Thoracic aorta (tissue), 2 donors: ENCODE results near the gene RNF125. TPM values are rescaled to one million over a fixed set of nuclear protein-coding genes. Genes with fewer than 3 reads are reported as not detected.
A peak's percentile ranks its signal among the peaks of the same experiment; 100 is the strongest.

ENCODE experiments used
- ATAC-seq: fragments of 150-250 bp; one replicate; pipeline ENCODE4 v1.8.0; 2017; ENCODE audit warnings: low read depth; ENCODE audit not compliant: insufficient number of reproducible peaks, low FRiP score
- DNase-seq: peaks from one replicate; pipeline ENCODE4 v3.0.0-alpha.2; 2020; ENCODE audit warnings: low spot score
- H3K27ac ChIP-seq, 2 donors: fragments of 200-600 bp; sonication (generic); 1 replicate in 1 of 2; 2 replicates in 1 of 2; pipeline ENCODE4 v1.5.1; 2016; ENCODE audit warnings: mild to moderate bottlenecking in 2 of 2, moderate library complexity in 2 of 2
- H3K27me3 ChIP-seq: fragments of 200-600 bp; sonication (generic); replicated peaks from 2 replicates; pipeline ENCODE4 v1.6.0; 2016; ENCODE audit warnings: mild to moderate bottlenecking; ENCODE audit not compliant: insufficient read depth
- H3K36me3 ChIP-seq: fragments of 200-600 bp; sonication (generic); one replicate; pipeline ENCODE4 v1.5.1; 2016
- H3K4me1 ChIP-seq, 2 donors: fragments of 200-600 bp; sonication (generic); 1 replicate in 1 of 2; 2 replicates in 1 of 2; pipeline versions ENCODE4 v1.5.1 to v1.6.0; 2016; ENCODE audit warnings: low read depth in 2 of 2, mild to moderate bottlenecking in 1 of 2; ENCODE audit not compliant: control insufficient read depth in 1 of 2
- H3K4me3 ChIP-seq: fragments of 200-600 bp; sonication (generic); 2 replicates; pipeline ENCODE4 v1.5.1; 2016; ENCODE audit warnings: mild to moderate bottlenecking
- H3K9me3 ChIP-seq: fragments of 200-600 bp; sonication (generic); 2 replicates; pipeline ENCODE4 v1.5.1; 2016
- CTCF ChIP-seq: fragments of 200-600 bp; sonication (generic); IDR thresholded peaks from one replicate; pipeline ENCODE4 v1.5.1; 2019; ENCODE audit warnings: antibody characterized with exemption
- total RNA-seq, 2 donors: library from RNA; depleted of rRNA; stranded (reverse); fragments of >200 nt; gene quantifications; one replicate each; pipeline versions ENCODE4 v1.1.0 to v1.2.3, GENCODE V29; 2016

The RNF125 gene
- total RNA-seq, 2 donors from 2014 or later: 2.2 to 4.6 TPM

- H3K4me3 ChIP-seq: no peak overlapping the region
- H3K36me3 ChIP-seq: no peaks in the 10 kb centered on the region
- no peak for TF ChIP-seq CTCF
- DNase-seq (no peak), ATAC-seq (no peak)
- no peaks in the 10 kb centered on the region for H3K9me3 ChIP-seq
- no peaks in the 10 kb centered on the region for H3K4me1 ChIP-seq
- H3K27me3 ChIP-seq: no peaks in the 10 kb centered on the region
- H3K27ac ChIP-seq: no peak overlapping the region
Measured at GRCh38 chr18:32040936-32041335, 22.3 kb downstream of the RNF125 start.

- ATAC-seq (no peak), DNase-seq (no peak)
- no peak for TF ChIP-seq CTCF
- no peaks in the 10 kb centered on the region for H3K4me1 ChIP-seq
- peak overlapping the region; percentile 25 for H3K4me3 ChIP-seq
- no peak overlapping the region for H3K27ac ChIP-seq
- no peaks in the 10 kb centered on the region for H3K27me3 ChIP-seq
- H3K9me3 ChIP-seq: no peaks in the 10 kb centered on the region
- no peaks in the 10 kb centered on the region for H3K36me3 ChIP-seq
Measured at GRCh38 chr18:32042337-32042736, 23.7 kb downstream of the RNF125 start.

GRCh38 chr18:32048507-32049091 lies 30.0 kb downstream of the RNF125 start:
- peak overlapping the region in 1 of 2 donors; percentile 19 for H3K27ac ChIP-seq
- H3K4me1 ChIP-seq: peaks cover 0 to 8% of the 10 kb centered on the region in 2 donors
- no peaks in the 10 kb centered on the region for H3K36me3 ChIP-seq
- DNase-seq: no peak
- no peaks in the 10 kb centered on the region for H3K9me3 ChIP-seq
- no peak for TF ChIP-seq CTCF
- peak overlapping the region; percentile 3 for H3K4me3 ChIP-seq
- peak; percentile 43 for ATAC-seq
- H3K27me3 ChIP-seq: no peaks in the 10 kb centered on the region

GRCh38 chr18:32049393-32050171 lies 31.0 kb downstream of the RNF125 start:
- Histone ChIP-seq H3K4me3 (peak overlapping the region; percentile 3), H3K27ac (peak overlapping the region in 1 of 2 donors; percentile 19), H3K9me3 (no peaks in the 10 kb centered on the region), H3K36me3 (no peaks in the 10 kb centered on the region), H3K27me3 (no peaks in the 10 kb centered on the region), H3K4me1 (peaks cover 0 to 8% of the 10 kb centered on the region in 2 donors)
- ATAC-seq: no peak
- no peak for DNase-seq
- TF ChIP-seq CTCF: no peak

GRCh38 chr18:32056613-32057358 lies 38.2 kb downstream of the RNF125 start:
- Histone ChIP-seq H3K27ac (no peak overlapping the region), H3K27me3 (no peaks in the 10 kb centered on the region), H3K36me3 (no peaks in the 10 kb centered on the region), H3K4me3 (no peak overlapping the region), H3K9me3 (no peaks in the 10 kb centered on the region), H3K4me1 (no peaks in the 10 kb centered on the region)
- ATAC-seq (no peak), DNase-seq (no peak)
- no peak for TF ChIP-seq CTCF
